HPDE6-E6E7 (cell line): ENCODE data around the gene C9orf50.
"Not testable (repeated sequence)": the region's sequence is repeated elsewhere in the genome, so short reads cannot be mapped to it uniquely, and the experiment has no call there.

ENCODE experiments used
- DNase-seq: peaks from one replicate; pipeline ENCODE4 v3.0.0; 2011; ENCODE audit warnings: missing footprints; ENCODE audit errors: extremely low spot score

Gene C9orf50

GRCh38 chr9:129648092-129648763 is 27.3 kb upstream of the C9orf50 start:
- no peak for DNase-seq

GRCh38 chr9:129647635-129648034 is 26.7 kb upstream of the C9orf50 start:
- DNase-seq, result no peak

GRCh38 chr9:129646654-129647053 is 25.8 kb upstream of the C9orf50 start:
- no peak for DNase-seq

- DNase-seq, result no peak
Measured at GRCh38 chr9:129646252-129646651, 25.4 kb upstream of the C9orf50 start.

GRCh38 chr9:129644902-129645301 is 24.0 kb upstream of the C9orf50 start:
- DNase-seq, result no peak

- DNase-seq, result no peak
Measured at GRCh38 chr9:129644365-129644764, 23.5 kb upstream of the C9orf50 start.

- no peak for DNase-seq
Measured at GRCh38 chr9:129643706-129644105, 22.8 kb upstream of the C9orf50 start.

GRCh38 chr9:129641750-129642585 is 21.1 kb upstream of the C9orf50 start, which contains the start of gene ASB6:
TSS of gene ASB6 (minus strand) at chr9:129642151. CDS start at chr9:129641999, 152 bp downstream.
- DNase-seq, result peak; percentile 95

GRCh38 chr9:129640871-129641749 is 20.2 kb upstream of the C9orf50 start:
- no peak for DNase-seq

- DNase-seq, result no peak
Measured at GRCh38 chr9:129640086-129640870, 19.4 kb upstream of the C9orf50 start.

- DNase-seq, result no peak
Measured at GRCh38 chr9:129639756-129640085, 18.8 kb upstream of the C9orf50 start.

GRCh38 chr9:129639034-129639630 is 18.2 kb upstream of the C9orf50 start:
- DNase-seq, result no peak

- DNase-seq, result no peak
Measured at GRCh38 chr9:129637673-129638439, 17.0 kb upstream of the C9orf50 start.

GRCh38 chr9:129637102-129637501 is 16.2 kb upstream of the C9orf50 start:
- no peak for DNase-seq

GRCh38 chr9:129636343-129636742 is 15.4 kb upstream of the C9orf50 start:
- DNase-seq, result not testable (repeated sequence)

GRCh38 chr9:129635099-129636065 is 14.5 kb upstream of the C9orf50 start:
- no peak for DNase-seq

GRCh38 chr9:129633848-129634247 is 12.9 kb upstream of the C9orf50 start:
- no peak for DNase-seq

- no peak for DNase-seq
Measured at GRCh38 chr9:129633207-129633606, 12.3 kb upstream of the C9orf50 start.

- DNase-seq, result no peak
Measured at GRCh38 chr9:129632460-129632859, 11.6 kb upstream of the C9orf50 start.
